ENCODE results near the gene ZFHX3.
A peak's percentile ranks its signal among the peaks of the same experiment; 100 is the strongest.

ZFHX3 gene

DNA sequence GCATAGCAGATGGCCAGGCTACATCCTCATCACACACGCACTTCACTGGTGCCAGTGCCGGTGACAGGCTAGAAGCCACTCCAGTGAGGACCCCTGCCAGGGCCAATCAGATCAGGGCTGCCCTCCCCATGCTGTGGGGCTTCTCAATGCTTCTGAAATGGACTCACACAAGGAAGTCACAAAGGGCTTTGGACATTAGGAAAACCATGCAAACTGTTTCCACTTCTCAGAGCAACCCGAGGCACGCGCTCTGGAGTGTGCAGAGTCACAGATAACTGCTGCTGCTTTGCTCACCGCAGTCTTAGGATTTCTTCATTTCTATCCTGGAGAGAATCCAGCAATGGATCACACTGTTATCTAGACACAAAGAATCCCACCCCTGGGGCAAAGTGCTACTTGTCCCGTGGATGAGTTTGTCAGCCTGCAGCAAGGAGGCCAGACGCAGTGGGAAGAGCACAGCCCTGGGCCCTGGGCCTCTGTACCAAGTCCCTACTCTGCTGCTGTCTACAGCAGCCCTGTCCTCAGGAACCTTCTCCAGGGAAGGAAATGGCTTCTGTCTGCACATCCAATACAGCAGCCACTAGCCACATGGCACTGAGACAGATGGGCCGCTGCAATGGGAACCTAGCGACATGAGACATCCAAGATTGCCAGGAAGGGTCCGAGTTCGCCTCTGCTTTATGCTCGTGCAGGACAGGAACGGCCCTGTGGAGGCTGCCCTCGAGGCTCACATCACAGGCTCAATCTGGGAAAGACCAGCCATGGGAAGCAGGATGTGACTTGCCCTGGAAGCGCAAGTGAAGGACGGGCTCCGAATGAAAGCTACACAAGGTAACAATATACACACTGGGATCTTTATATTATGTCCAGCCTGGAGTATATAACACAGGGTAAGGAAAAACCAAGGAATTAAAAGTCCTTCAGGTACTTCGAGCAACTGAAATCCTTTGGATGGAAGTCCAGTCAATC lies 169.3 kb downstream of the ZFHX3 start:
- DNase-seq (ENCODE audit: low read depth, low spot score), result peak; percentile 63

DNA sequence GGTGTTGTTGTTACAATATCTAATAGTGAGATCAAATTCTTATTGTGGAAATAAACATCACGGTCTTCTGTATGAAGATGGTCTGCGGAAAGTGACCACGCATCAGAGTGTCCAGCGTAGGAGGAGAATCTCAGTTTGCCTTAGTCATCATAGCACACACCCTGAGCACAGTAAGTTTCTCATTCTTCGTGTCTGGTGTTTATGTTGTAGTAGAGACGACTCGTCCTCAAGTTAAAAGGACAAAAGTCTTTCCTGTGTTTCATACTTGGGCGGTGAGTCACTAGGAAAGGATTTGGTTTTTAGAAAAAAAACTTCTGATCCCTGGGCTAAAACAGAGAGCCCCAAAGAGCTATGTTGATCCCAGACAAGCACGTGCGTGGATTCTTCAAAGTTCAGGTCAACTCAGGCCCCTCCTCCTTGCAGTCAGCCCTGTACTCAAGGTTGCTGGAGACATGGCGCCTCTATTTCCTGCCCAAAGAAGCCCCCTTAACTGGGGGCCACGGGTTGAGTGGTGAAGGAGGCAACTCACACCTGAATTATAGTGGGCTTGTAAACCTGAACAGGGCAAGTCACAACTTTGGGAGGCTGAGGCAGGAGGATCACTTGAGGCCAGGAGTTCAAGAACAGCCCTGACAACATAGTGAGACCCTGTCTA lies 170.4 kb downstream of the ZFHX3 start:
- peak; percentile 79 for DNase-seq (ENCODE audit: low read depth, low spot score)

DNA sequence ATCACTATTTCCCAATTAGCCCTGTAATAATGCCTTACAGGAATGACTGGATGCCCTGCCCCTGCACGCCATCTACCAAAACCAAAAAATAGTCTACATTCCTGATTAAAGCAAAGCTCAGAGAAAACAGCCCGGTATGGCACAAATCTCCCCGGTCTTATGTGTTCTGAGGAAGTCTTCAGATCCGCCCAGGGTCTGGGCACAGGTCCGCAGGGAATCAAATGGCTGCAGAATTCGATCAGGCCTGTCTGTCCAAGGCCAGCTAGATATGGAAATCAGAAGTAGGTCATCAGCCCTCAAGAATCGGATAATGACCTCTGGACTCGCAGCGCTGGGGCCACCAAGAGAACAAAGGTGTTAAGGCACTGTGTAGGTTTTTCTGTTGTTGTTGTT lies 171.0 kb downstream of the ZFHX3 start:
- DNase-seq (ENCODE audit: low read depth, low spot score), result no peak

GRCh38 chr16:72876221-72876620 lies 171.7 kb downstream of the ZFHX3 start:
- no peak for DNase-seq (ENCODE audit: low read depth, low spot score)

DNA sequence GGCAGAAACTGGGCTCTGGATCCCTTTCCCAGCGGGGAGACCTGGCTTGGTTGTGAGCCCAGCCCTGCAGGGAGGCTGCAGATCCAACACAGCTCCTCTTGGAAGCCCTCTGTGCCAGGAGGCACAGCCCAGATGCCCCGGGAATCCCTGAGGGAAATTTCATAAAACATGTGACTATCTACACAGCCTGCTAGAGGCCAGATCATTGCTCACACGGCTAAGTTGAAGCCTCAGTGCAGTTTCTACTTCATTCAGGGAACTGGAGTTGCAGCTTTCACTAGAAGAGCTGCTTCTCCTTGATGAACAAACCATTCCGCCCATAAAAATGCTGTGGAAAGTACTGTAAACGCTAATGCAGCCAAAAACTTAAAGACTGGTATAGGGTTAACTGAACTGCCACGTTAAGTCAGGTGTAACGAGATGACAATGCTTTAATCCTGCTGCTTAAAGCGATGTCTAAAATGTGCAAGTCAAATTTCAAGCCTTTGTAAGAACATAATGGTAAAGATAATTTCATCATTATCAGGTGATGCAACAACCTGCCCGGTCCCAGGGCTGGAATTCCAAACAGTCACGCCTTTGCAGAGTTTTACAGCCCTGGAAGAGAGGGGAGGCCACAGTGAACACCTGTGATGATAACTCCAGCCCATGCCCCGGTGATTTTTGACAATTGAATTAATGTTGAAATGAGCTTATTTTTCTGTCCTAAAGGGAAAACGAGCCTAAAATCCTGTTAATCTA lies 172.5 kb downstream of the ZFHX3 start:
- DNase-seq (ENCODE audit: low read depth, low spot score), result no peak

GRCh38 chr16:72873853-72874252 lies 174.1 kb downstream of the ZFHX3 start:
- no peak for DNase-seq (ENCODE audit: low read depth, low spot score)

GRCh38 chr16:72873044-72873443 lies 174.9 kb downstream of the ZFHX3 start:
- no peak for DNase-seq (ENCODE audit: low read depth, low spot score)

DNA sequence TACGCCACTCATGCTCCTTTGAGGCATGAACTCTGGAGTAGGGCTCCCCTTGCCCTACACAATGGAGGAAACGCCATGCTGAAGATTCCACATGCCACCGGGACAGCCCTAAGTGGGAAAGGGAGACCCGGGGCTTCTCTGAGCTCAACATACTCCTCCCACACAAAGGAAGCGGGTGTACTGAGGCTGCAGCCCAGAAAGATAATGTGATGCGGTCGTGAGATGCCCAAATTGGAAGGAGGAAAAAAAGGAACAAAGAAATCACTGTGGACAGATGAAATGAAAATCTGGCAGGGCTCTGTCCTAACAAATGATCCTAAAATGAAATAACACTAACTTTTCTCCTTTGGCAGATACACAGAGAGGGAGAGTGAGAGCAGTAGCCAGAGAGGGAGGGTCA lies 182.1 kb downstream of the ZFHX3 start:
- DNase-seq (ENCODE audit: low read depth, low spot score), result no peak

GRCh38 chr16:72865258-72865657 lies 182.7 kb downstream of the ZFHX3 start:
- no peak for DNase-seq (ENCODE audit: low read depth, low spot score)

- no peak for DNase-seq (ENCODE audit: low read depth, low spot score)
Measured at GRCh38 chr16:72864130-72864833, 183.6 kb downstream of the ZFHX3 start.

DNA sequence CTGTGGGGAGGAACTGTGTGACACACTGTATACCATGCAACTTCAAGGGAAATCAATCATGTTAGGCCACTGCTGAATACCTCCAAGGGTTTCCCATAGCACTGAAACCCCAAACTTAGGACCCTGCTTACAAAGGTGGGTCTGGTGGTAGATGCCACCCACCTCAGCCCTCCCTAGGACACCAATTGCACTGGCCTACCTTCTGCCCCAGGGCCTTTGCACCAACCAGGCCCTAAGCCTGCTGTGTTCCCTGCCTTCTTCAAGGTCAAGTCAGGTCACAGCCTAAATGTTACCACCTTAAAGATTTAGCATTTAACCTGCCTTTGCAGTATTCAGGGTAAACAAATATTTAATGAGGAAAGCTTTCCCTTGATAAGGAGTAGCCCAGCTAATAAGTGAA lies 185.8 kb downstream of the ZFHX3 start:
- DNase-seq (ENCODE audit: low read depth, low spot score), result no peak

GRCh38 chr16:72860726-72861562 lies 187.0 kb downstream of the ZFHX3 start:
- DNase-seq (ENCODE audit: low read depth, low spot score), result no peak

DNA sequence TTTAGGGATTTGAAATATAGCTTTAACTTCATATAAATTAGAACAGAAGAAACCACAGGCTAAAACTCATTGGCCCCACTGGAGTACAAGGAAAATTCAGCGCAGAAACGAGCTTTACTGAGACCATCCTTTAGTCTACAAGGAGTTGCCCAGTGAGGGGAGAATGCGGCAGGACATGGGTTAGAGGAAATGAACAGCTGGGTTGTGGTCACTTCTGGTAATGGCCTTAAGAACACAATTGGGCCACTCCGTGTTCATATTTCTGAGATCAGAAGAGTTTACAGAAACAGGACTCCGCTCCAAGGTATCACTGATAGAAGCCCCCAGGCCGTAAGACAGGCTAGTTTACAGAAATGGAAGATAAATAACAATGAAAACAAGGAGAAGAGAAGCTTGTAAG lies 188.3 kb downstream of the ZFHX3 start:
- no peak for DNase-seq (ENCODE audit: low read depth, low spot score)

DNA sequence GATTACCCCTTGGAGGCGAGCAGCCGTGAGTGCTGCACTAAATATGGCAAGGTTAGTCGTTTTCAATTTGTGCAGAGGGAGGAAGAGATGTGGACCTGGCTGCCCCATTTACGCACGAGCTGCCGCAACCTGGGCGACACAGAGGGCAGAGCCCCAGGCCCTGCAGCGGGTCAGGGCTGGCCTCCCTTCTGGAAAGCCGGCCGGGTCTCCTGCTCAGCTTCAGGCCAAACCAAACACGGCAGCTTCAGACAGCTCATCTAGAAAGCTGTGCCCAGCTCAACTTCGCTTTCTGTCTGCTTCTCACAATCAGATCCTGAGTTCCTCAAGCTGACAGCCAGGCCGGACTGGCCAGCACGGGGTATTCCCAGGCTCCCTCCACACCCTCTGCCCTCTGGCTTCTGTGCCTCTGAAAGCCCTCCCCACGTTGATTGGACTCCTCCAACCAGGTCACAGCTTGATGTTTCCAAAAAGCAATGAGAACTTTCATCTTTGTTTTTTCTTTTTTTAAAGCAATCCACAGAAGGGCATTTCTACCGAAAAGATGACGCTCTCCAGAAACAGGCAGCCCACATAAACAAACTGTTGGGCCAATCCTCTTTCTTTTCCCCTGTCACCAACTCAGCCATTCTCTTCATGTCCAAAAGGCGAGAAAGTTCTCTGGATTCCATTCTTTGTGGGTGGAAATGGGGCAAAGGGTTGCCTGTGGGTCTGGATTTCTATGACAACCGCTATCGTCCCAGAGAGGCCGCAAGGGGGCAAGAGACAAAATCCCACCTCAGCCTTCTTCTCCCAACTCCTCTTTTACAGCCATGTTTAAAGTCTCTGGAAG lies 189.0 kb downstream of the ZFHX3 start:
- DNase-seq (ENCODE audit: low read depth, low spot score), result peak; percentile 60

DNA sequence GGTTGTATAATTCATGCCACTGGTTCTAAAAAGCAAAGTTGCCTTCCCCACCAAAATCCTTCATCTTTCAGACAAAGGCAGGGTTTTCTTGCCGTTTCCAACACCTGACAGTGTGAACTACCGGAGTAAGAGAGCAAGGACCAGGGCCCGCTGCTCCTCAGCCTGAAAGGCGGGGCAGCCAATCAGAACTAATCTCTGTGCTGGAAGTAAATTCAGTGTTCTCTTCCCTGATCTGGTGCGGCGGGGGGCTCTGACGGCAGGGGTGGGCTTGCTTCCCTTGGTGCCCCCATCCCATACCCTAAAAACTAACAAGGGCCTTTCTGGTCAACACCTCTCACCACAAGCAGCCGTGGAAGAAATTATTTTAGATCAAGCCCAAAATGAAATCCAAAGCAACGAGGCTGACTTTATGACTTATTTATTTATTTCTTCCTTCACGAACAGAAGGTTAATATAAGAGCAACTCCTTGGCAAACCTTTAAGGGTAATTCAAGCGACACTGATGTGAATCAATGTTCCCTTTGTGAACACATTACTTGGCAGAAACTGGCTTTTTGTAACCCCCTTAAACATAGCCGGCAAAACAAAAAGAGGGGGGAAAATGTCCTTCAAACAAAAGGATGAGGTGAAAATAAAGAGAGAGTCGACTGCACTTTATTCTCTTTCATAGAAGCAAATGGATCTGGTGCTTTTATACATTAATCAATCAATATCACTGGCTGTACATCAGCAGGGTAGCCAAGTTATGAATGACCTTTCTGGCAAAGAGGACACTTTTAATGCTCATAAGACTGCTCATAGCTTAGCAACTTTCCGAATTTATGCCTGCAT lies 189.9 kb downstream of the ZFHX3 start:
- no peak for DNase-seq (ENCODE audit: low read depth, low spot score)

GRCh38 chr16:72856797-72857196 lies 191.1 kb downstream of the ZFHX3 start:
- peak; percentile 41 for DNase-seq (ENCODE audit: low read depth, low spot score)

DNA sequence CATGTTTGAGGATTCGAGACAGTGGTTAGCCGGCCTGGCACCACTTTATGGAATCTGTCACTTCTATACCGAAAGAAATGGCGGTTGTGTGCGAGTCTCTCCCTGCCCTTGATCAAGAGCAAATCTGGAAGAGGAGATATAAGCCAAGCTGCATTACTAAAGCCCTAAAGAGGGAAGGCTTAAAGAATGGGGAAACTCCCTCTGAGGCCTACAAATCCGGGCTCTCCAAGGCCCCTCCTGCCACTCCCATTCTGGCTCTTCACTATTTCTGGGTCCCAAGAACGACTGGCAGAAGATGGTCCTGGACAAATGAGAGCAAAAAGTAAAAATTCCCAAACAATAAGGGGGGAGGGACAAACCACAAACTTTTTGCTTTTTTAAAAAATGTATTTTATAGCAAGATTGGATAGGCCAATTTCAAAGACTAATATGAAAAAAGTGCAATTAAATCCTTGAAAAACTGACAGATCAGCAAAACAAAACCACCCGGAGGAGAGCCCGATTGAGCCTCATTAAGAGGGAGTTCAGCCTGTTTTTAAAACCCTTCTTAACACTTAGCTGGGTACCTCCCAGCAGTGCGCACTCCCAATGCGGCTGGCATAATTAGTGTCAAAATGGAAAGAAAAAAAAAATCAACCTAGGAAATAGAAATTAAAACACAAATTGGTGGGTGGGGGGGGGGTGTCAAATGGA lies 193.5 kb downstream of the ZFHX3 start:
- no peak for DNase-seq (ENCODE audit: low read depth, low spot score)

- DNase-seq (ENCODE audit: low read depth, low spot score), result no peak
Measured at GRCh38 chr16:72853575-72854266, 194.2 kb downstream of the ZFHX3 start.
